Skeletal muscle cell (primary cell): ENCODE results near the gene LARGE1.

ENCODE experiments used
- DNase-seq: peaks from one replicate; pipeline ENCODE4 v3.0.0-alpha.2; 2010; ENCODE audit warnings: low read depth
- H3K4me3 ChIP-seq: 2 replicates; pipeline ENCODE4 v1.5.1; 2011; ENCODE audit warnings: low read depth, mild to moderate bottlenecking, control low read depth, low read length, moderate library complexity

The LARGE1 gene

DNA sequence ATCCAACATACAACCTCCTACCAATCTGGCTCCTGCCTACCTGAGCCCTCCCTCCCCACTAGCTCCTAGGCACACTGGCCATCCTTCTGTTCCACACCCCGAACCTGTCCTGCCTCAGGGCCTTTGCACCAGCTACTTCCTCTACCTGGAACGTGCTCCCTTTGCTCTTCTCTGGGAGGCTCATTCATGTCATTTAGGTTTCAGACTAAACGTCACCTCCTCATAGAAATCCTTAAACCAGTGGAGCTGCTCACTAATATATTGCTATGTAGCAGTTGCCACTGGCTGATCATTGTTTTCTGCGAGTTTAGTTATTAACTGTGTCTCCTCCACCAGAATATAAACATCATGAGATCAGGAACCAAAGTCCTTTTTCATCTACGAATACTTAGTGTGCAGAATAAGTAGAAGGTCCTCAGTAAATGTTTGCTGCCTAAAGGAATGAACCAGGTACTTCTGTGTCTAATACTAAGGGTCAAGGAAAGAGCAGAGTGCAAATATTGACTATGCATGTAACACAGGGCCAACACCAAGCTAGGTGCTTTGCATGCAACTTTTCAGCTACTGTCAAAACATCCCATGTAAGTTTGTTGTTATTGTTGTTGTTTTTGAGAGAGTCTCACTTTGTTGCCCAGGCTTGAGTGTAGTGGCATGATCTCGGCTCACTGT is 584.5 kb downstream of the LARGE1 start:
- no peak overlapping the region for H3K4me3 ChIP-seq
- no peak for DNase-seq

DNA sequence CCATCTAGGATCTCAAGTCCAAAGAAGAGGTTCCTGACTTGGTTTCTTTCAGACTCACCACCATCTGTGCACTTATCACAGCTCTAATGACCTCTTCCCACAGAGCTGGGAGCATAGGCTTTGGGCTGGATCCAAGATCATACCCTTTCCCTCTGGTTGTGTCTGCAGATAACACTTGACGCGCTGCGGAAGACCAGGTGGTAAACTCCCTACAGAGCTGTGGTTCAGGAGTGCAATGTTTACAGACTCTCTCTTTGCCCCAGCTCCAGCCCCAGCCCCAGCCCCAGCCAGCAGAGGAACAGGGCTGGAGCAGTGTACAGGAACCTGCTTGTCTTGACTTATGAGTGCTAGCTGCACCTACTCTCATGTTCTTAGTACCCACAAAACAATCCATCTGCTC is 587.7 kb downstream of the LARGE1 start:
- DNase-seq, result no peak
- no peak overlapping the region for H3K4me3 ChIP-seq

DNA sequence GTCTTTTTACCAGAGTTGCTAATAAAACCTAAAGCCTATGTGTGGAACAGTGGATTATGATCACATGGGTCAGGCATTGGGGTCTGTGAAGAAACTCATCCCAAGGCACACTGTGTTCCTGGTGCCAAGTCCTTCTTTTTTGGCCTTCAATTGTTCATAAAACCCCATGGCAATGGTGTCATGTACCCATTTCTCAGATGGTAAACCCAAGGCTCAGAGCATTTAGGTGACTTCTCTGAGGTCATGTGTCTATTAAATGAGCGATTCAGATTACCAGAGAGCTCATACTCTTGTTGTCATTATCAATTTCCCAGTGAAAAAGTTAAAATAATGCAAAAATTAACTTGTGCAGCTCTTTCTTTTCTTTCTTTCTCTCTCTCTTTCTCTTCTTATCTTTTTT is 589.3 kb downstream of the LARGE1 start:
- DNase-seq, result no peak
- H3K4me3 ChIP-seq, result no peak overlapping the region

DNA sequence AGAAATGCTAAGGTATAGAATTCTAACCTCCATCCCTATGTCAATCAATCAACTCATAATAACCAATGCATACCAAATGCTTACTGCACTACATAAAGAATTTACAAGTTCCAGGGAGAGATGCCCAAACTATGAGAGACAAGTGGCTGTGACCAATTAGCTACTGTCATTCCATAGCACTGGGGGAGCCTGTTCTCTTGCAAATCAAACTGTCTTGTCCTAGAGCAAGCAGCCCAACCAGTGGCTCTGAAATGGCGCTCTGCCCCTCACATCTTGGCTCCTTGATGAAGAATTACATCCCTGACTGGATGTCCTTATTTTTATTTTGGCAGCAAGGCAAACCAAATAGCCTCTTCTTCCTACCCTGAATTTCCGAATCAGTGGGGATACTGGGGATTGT is 589.7 kb downstream of the LARGE1 start:
- DNase-seq, result no peak
- H3K4me3 ChIP-seq, result no peak overlapping the region

DNA sequence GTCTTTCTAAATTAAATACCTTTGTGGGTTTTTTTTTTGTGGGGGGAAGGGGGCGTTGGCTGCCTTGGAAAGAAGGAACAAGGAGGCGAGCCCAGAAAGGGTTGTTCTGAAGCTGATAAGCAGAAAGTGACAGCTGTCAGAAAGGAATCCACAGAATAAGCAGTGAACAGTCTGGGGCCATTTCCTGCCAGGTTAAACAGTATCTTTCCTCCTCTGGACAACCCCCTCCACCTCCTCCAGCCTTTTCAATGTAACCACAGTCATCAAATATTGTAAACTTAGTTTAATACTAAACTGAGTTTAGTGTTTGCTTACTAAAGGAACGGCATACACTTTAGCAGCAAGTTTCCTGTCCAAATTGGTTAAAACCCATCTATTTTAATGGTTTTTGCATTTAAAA is 590.9 kb downstream of the LARGE1 start:
- no peak for DNase-seq
- no peak overlapping the region for H3K4me3 ChIP-seq

DNA sequence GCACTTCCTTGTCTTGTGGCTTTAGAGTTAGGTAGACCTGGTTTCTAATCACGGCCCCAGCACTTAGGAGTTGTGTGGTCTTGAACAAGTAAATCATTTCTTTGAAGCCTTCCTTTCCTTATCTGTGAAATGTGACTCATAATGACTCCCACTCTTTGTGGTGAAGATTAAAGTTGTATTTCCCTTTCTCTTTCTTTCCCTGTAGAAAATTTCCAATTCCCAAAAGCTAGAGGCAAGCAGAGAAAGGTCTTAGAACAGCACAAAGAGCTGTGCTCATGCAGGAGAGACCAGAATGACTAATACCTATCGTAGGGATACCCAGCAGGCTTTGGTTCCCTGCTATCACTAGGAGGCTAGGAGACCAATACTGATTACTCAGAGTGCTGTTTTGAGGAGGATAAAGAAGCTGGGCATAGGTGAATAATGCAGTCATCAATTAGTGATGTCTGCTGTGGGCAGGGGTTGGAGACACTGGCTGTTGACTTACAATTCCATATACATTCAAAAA is 591.4 kb downstream of the LARGE1 start:
- no peak overlapping the region for H3K4me3 ChIP-seq
- DNase-seq, result no peak

DNA sequence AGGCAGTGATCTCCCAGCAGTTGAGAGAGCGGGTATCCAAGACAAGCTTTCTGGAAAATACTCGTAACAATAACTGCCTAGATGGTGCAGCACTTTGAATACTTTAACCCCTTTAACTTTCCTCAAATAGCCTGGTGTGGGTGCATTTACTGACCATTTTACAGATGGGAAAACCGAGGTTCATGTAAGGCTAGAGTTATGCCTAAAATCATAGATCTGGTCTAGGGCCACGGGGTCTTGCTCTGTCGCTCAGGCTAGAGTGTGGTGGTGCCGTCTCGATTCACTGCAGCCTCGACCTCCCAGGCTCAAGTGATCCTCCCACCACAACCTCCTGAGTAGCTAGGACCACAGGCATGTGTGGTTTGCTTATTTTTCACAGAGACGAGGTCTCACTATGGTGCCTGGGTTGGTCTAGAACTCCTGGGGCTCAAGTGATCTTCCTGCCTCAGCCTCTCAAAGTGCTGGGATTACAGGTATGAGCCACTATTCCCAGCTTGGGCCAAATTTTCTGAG is 592.9 kb downstream of the LARGE1 start:
- no peak for DNase-seq
- H3K4me3 ChIP-seq, result no peak overlapping the region

DNA sequence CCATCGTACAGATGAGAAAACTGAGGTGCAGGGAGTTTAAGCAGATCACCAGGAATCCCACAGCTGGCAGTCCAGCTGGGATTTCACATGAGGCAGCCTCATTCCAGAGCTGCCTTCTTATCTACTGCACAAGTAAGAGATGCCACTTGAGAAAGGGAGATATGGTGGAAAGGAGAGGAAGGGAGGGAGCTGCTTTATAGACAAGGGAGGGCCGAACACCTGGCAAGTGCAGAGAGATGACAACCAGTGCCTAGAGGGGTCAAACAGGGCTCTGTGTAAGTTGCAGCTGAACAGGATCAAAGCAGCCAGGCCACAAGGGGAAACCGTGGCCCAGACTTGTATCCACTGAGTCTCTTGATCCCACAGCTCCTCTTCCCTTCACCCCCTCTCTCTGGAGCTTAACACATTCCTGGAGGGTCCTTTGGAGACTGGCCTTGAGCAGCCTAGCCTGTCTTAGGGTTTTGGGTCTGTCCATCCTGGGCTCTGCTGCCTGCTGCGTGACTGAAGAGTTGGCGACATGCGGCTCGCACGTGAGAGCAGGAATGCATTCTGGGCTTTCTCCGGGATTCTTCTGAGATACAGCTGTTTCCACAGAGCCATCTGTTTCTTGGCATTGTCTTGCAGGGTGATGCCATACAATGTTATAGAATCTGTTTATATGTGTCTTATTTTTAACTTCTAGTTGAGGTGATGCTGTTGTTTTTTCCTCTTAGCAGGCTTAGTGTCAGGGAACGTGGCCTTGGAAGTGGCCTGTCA is 593.6 kb downstream of the LARGE1 start:
- no peak for DNase-seq
- H3K4me3 ChIP-seq, result no peak overlapping the region

DNA sequence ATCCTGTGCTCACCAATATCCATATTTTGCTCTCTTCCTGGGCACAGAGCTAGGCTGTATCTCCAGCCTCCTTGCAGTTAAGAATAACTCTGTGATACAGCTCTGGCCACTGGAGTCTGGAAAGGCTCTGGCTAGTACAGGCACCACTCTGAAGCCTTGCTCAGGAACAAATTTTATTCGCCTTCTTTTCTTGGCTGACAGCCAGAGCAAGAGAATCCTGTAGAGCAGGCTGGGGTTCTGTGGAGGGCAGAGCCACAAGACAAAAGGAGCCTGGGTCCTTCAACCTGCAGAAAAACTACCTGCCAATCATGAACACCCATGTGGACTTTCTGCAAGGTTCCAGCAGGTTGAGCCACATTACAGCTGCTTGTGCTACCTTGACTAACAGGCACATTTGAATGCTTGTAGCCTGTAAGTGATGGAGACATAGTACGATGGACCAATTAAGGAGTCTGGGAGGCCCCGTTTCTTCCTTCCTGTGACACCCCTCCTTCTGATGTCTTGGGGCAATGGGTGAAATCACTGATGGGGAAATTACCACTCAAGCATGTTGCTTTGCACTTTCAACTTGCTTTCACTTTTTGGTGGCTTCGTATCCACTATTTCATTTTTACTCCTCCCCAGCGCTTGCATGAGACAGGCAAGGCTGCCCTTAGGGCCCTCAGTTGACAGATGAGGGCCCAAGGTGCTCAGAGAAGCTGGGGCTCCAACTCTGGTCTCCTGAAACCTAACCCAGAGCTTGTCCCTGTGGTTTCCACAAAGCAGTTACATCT is 594.9 kb downstream of the LARGE1 start:
- H3K4me3 ChIP-seq, result no peak overlapping the region
- no peak for DNase-seq

DNA sequence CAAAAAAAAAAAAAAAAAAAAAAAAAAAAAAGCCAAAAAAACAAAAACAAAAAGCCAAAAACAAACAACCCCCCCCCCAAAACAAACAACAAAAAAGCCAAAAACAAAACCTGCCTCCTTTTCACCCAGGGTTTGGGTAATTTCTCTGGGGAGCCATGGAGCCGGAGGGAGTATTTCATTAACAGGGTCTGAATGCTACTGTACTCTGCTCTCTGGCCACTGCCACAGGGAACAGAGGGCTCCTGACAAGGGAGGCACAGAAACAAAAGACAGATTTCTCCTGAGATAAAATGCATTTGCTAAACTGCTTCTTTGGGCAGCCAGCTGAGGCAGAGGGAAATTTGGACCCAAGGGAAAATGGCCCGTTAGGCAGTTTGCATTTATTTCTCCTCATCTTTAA is 596.0 kb downstream of the LARGE1 start:
- no peak for DNase-seq
- no peak overlapping the region for H3K4me3 ChIP-seq

DNA sequence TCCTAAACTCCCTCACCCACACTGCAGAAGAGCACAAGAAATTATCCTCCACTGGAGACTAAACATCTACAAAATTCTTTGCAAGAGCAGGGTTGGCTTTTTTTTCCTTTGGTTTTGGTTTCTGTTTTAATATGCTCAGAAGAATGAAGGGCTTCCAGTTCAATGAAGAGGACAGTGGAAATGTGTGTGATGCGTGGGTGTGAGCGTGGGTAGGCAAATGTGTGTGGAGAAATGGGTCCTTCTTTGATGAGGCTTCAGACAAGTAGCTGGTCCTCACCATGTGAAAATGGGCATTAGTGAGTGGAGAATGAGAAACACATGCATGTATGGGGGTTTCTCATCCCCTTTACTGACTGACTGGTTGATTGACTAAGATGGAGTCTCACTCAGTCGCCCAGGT is 598.8 kb downstream of the LARGE1 start:
- H3K4me3 ChIP-seq, result no peak overlapping the region
- DNase-seq, result no peak

DNA sequence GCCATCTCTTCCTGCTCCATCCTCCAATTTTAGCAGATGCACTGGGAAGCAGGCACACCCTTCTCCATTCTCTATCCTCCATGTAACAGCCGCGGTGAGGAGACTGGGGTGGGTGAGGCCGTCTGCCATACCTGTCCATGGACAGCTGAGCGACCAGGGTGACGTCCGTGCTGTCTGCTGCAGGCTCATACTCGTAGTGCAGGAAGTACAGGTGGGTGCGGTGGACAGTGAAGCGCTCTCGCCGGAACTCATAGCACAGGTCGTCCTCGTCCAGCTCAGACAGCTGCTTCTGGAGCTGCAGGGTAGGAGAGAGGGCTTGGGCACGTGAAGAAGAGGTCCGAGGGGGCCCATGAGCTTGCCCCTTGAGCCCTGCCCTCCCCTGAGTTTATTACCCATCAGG is 604.3 kb downstream of the LARGE1 start:
- DNase-seq, result no peak
- H3K4me3 ChIP-seq, result no peak overlapping the region

DNA sequence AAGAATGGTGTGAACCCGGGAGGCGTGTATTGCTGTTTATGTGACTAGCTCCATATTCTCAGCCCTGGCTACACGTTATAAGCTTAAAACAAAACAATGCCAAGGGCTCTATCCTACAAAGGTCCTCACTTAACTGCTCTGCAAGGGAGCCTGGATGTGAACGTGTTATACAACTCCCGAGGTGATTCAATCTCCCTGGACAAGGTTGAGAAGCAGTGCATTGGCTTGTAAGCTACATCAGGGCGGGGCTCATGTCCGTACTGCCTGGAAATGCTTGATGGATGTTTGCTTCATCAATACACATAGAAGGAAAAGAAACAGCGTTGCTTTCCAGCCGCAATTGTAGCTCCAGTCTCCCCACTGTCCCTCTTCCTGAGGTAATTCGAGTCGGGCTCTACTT is 605.2 kb downstream of the LARGE1 start:
- H3K4me3 ChIP-seq, result no peak overlapping the region
- DNase-seq, result no peak

DNA sequence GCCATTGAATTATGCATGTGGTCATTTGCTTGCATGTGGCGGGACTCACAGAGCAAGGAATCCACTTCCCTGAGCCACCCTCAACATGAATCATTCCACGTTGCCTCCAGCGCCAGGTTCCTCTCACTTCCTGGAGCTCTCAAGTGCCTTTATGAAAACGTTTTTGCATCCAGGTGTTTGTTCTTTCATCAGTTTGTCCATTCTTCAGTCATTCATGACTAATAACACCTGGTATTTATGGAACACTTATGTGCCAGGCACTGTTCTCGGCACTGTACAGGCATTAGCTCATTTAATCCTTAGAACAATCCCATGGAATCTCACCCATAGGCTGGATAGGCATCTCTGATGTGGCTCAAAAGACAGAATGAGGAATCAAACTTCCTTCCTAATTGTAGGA is 606.0 kb downstream of the LARGE1 start:
- H3K4me3 ChIP-seq, result no peak overlapping the region
- no peak for DNase-seq

DNA sequence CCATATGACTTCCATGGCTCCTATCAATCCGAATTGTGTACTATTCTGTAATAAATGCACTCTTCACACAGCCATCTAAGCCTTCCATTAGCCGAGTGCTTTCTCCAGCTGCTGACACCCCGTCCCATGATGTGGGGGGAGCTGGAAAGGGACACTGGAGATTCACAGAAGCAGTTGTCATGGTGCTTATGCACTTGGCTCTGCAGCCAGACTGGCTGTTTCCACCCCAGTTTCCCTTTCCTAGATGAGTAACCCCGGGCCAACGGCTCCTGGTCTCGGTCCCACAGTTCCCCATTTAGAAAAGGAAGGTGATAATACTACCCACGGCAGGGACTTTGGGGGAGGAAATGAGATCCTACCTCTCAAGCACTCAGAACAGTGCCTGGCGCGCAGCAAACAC is 617.2 kb downstream of the LARGE1 start:
- no peak overlapping the region for H3K4me3 ChIP-seq
- no peak for DNase-seq

DNA sequence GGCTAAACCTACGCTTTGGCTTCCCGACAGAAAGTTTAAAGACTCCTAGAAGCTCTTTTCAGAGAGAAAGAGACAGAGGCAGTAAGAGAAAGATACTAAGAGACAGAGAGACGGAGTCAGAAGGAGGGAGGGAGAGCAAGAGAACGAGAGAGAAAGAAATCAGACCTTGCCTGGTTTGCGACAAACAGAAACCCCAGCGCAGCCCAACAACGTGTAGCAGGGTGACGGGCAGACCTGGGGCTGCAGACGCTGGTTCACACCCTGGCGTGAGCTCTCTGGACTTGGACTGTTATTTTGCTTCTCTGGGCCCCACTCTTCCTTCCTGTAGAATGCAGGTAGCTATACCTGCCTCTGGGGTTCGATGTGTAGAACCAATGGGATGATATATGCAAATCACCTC is 617.7 kb downstream of the LARGE1 start:
- DNase-seq, result no peak
- no peak overlapping the region for H3K4me3 ChIP-seq

DNA sequence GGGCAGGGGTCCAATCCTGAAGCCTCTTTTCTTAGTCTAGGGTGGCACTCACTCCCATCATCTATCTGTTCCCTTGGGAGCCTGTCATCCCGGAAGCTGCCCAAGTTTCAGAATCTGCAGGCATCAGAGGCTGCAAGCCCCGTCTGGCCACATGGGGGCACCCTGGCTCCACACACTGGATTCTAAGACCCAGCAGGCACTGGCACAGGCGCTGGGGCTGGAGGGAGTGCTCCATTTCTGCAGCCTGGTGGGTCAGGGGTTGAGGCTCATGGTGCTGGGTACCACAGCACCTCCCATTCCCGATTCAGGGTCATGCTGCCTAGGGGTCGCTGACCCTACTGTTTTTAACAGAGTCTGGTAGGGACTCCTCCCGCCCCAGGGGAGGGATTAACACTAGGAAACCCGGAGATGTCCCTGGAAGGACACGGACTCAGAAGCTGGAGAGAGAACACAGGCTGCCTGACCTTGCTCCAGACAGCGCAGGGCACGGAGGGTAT is 618.2 kb downstream of the LARGE1 start:
- no peak overlapping the region for H3K4me3 ChIP-seq
- peak; percentile 4 for DNase-seq

DNA sequence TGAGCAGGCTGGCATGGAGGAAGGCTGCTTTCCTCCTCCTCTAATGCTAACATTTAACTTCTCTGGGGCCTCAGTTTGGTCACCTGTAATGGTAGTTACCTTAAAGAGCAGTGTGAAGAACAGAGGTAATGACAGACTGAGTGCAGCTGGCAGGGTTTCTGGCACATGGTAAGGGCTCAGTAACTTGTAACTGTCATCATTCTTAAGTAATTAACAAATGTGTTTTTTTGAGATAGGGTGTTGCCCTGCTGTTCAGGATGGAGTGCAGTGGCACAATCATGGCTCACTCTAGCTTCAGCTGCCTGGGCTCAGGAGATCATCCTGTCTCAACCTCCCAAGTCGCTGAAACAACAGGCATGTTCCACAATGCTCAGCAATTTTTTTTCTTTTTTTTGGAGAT is 620.1 kb downstream of the LARGE1 start:
- no peak overlapping the region for H3K4me3 ChIP-seq
- no peak for DNase-seq

DNA sequence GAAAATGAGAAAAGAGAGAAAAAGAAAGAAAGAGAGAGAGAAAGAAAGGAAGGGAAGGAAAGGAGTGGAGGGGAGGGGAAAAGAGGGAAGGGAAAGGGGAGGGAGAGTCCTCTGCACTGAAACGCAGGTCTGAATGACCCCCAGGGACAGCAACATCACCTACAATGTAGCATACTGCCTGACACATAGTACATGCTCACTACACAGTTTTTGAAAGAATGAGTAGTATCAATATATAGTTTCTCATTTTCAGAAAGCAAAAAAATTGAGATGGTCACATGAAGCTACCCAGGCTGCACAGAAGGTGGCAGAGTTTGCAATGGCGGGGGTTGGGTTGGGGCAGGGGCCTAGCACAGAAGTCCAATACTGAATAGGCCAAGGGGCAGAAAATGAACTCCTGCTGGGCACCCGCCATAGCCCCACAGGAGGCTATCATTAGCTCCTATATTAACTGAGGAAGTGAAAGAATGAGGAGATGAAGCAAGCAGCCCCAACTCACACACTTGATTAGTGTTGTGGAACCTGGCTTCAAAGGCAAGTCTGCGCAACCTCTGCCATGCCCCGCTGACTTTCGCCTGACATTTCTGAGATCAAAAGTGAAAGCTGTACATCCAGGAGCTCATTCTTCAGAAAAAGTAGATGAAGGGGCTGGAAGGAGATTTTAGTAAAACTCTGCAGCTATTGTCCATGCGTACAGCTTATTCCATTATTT is 620.9 kb downstream of the LARGE1 start:
- no peak for DNase-seq
- no peak overlapping the region for H3K4me3 ChIP-seq
